Upper lobe of left lung (tissue), 4 donors: Measurements from ENCODE around the gene ASIP.

Experiments
- CTCF ChIP-seq, 6 experiments: fragments of 450-650 bp in 4 of 6; fragments of 200-600 bp in 2 of 6; sonication (generic) in 2 of 6; IDR thresholded peaks; one replicate each; pipeline ENCODE4 v1.5.1; 2016 to 2019; ENCODE audit warnings: antibody characterized with exemption in 6 of 6
- POLR2A ChIP-seq, 4 donors: fragments of 450-650 bp; IDR thresholded peaks; one replicate each; pipeline ENCODE4 v1.5.1; 2016 to 2017; ENCODE audit warnings: antibody characterized with exemption in 4 of 4, mild to moderate bottlenecking in 2 of 4

GRCh38 chr20:34242879-34243278, 1.7 kb downstream of the ASIP start:
- no peak for TF ChIP-seq POLR2A (IDR thresholded peaks at IDR 0.05)
- TF ChIP-seq CTCF (IDR thresholded peaks at IDR 0.05): no peak
